DMS79 treated with DMSO at 0.1 percent for 48 hours (cell line): ENCODE measurements around the gene RNASEH2C.
"Not testable (repeated sequence)": the region's sequence is repeated elsewhere in the genome, so short reads cannot be mapped to it uniquely, and the experiment has no call there.

ENCODE experiments used
- DNase-seq: peaks from one replicate; lab custom pipeline; 2025; lab: John Stamatoyannopoulos, UW

The RNASEH2C gene

GRCh38 chr11:65716774-65717405, 3.7 kb downstream of the RNASEH2C start:
- no peak for DNase-seq

DNA sequence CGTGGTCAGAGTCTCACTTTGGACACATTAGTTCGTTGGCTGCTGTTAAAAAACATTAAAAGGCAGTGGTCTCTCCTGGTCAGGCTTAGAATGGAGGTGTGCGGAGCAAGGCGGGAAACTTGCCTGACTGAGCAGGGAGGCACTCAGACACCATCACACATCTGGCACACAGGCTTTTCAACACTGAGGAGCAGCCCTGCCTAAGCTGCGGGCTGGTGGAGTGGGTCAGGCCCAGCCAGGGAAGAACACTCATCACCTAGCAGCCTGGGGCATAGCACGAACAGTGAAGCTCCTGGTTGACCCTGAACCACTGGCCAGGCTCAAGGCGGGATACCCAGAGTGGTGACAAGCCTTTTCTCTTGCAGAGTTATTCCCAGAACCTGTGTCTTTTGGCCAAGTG, 4.3 kb downstream of the RNASEH2C start:
- DNase-seq, result no peak

DNA sequence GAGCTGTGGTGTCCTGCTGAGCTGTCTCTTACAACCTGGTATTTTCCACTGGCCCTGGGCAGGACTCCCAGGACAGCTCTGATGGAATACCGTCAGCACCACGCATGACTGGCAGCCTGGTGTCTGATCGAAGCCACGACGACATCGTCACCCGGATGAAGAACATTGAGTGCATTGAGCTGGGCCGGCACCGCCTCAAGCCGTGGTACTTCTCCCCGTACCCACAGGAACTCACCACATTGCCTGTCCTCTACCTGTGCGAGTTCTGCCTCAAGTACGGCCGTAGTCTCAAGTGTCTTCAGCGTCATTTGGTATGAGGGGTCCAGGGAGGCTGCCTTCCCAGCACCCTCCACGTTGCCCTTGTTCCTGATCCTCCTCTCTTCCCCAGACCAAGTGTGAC, 6.2 kb downstream of the RNASEH2C start:
- DNase-seq, result no peak

DNA sequence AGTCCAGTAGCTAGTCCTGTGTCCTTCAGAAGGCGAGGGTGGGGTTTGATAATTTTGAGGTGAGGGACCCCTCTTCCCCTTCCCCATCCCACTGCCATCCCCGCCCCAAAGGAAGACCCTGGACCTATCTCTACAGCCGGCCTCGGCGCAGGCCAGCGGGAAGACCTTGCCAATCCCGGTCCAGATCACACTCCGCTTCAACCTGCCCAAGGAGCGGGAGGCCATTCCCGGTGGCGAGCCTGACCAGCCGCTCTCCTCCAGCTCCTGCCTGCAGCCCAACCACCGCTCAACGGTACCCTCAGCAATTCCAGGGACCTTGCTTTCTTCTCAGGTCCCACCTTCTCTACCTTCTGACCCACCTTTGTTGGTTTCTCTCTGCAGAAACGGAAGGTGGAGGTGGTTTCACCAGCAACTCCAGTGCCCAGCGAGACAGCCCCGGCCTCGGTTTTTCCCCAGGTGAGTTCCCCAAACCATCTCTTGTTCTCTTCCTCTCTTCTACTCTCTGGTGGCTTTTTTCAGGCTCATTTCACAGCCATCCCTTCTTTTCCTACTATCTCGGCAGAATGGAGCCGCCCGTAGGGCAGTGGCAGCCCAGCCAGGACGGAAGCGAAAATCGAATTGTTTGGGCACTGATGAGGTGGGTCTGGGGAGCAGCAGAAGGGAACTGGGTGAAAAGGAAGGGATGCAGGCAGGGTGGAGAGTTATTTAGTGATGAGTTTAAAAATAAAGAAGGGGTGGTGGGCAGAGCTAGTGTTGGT, 7.2 kb downstream of the RNASEH2C start:
- DNase-seq, result no peak

DNA sequence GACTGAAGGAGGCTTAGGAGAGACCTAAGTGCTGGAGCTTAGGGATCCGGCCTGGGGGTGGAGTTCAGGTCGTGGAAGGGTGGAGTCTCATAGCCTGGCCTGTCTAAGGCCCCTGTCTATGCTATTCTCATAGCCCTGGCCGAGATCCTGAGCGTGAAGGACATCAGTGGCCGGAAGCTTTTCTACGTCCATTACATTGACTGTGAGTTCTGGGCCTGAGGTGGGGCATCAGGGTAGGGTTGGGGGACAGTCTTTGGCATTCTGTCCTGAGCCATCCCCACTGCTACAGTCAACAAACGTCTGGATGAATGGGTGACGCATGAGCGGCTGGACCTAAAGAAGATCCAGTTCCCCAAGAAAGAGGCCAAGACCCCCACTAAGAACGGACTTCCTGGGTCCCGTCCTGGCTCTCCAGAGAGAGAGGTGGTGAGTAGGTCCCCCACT, 7.9 kb downstream of the RNASEH2C start:
- no peak for DNase-seq

- peak; percentile 99 for DNase-seq
Observed at GRCh38 chr11:65711785-65712632, 8.6 kb downstream of the RNASEH2C start, which contains the start of gene KAT5. Gene KAT5, plus strand, starts transcription at chr11:65712252. Its CDS starts 16 bp downstream, at chr11:65712268.

DNA sequence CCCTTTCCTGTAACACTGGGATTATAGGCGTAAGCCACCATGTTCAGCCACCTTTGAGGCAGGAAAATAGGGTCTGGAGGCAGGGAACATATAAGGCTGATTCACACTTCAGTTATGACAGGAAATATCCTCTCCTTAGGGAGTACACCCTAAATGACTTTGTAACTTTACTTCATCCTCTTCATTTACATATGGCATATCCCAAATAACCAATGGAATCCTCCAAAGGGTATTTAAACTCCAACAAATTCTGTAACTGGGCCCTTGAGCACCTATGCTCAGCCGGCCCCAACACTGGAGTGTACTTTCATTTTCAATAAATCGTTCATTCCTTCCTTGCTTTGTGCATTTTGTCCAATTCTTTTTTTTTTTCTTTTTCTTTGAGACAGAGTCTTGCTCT, 10.2 kb downstream of the RNASEH2C start:
- DNase-seq, result no peak

DNA sequence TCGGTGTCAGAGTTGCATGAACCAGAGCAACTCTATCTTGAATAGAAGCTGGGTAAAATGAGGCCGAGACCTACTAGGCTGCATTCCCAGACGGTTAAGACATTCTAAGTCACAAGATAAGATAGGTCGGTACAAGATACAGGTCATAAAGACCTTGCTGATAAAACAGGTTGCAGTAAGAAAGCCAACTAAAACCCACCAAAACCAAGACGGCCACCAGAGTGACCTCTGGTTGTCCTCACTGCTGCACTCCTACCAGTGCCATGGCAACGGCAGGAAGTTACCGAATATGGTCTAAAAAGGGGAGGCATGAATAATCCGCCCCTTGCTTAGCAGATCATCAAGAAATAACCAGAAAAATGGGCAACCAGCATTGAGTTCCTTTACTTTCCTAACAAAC, 10.9 kb downstream of the RNASEH2C start:
- no peak for DNase-seq

DNA sequence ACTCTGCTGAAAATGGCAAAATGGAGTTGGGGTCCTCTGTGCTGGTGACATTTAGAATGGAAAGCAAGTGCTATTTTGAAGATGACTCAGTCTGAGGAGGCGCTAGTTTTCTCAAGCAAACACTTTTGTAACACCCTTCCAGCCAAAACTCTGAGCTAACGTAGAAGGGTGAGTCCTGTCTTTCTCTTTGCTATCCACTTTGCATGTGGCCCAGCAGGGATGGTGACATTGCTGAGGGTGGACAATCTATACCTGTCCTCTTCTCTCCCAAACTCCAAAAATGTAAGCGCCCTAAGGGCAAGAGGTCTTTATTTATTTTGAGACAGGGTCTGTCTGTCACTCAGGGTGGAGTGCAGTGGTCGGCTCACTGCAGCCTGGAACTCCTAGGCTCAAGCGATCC, 12.1 kb downstream of the RNASEH2C start:
- no peak for DNase-seq

GRCh38 chr11:65707002-65707401, 13.6 kb downstream of the RNASEH2C start:
- DNase-seq, result not testable (repeated sequence)

DNA sequence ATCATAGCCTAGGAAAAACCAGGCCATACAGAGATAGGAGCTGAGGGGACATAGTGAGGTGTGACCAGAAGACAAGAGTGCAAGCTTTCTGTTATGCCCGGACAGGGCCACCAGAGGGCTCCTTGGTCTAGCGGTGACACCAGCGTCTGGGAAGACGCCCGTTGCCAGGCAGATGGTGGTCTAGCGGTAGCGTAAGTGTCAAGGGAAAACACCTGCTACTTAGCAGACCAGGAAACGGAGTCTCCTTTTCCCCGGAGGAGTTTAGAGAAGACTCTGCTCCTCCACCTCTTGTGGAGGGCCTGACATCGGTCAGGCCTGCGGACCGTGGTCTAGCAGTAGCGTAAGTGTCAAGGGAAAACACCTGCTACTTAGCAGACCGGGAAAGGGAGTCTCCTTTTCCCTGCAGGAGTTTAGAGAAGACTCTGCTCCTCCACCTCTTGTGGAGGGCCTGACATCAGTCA, 14.3 kb downstream of the RNASEH2C start:
- peak; percentile 67 for DNase-seq

- DNase-seq, result no peak
Observed at GRCh38 chr11:65703846-65704245, 16.8 kb downstream of the RNASEH2C start.

GRCh38 chr11:65701686-65702085, 18.9 kb downstream of the RNASEH2C start:
- DNase-seq, result no peak

- no peak for DNase-seq
Observed at GRCh38 chr11:65700399-65700798, 20.2 kb downstream of the RNASEH2C start.

GRCh38 chr11:65699306-65699705, 21.3 kb downstream of the RNASEH2C start:
- no peak for DNase-seq

DNA sequence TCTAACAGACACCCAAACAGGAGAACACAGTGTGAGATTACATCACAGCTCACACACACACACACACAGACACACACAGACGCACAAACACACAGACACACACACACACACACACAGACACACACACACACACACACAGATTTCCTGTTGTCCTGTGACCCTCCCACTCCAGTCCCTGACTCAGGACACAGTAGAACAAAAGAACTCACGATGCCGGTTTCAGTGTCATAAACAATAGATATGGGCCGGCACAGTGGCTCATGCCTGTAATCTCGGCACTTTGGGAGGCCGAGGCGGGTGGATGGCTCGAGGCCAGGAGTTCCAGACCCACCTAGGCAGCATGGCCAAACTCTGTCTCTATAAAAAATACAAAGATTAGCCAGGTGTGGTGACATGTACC, 22.4 kb downstream of the RNASEH2C start:
- no peak for DNase-seq

- DNase-seq, result no peak
Observed at GRCh38 chr11:65696802-65697552, 23.6 kb downstream of the RNASEH2C start.

DNA sequence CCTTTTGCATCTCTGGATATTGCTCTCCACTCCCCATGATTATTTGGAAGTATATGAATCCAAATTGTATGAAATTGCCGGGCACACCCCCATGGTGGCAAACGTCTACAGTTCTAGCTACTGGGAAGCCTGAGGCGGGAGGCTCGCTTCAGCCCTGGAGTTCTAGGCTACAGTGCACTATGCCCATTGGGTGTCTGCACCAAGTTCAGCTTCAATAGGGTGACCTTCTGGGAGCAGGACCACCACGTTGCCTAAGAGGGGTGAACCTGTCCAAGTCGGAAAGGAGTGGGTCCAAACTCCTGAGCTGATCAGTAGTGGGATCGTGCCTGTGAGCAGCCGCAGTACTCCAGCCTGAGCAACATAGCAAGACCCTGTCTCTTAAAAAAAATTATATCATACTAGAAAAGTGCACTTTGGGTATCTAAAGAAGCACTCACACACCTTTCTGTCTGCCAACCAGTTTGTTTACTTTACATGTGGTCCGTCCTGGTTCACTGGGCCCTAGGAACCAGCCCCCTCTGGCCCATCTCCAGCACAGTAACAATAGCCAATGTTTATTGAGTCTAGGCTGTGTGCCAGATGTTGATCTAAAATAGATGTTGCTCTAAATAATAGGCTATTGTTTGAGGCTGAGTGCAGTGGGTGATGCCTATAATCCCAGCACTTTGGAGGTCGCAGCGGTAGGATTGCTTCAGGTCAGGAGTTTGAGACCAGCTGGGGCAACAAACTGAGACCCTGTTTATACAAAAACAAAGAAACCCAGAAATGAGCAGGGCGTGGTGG, 24.9 kb downstream of the RNASEH2C start:
- DNase-seq, result peak; percentile 97

DNA sequence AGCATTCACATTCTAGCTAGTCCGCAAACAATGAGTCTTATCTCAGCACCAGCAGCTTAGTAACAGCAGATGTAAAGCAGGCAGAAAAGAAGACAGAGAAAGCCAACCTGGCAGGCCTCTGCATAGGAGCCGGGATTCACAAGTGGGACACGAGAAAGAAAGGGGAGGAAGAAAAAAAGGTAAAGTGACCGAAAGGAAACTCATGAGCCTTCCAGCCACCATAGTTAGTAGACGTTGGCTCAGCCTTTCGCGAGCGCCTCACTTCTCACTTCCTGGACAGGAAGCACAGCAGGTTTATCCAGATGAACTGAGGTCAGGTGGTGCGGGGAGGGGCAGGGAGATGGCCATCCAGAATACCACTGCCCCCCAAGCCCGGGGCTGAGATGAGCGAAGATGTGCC, 28.2 kb downstream of the RNASEH2C start:
- DNase-seq, result no peak

DNA sequence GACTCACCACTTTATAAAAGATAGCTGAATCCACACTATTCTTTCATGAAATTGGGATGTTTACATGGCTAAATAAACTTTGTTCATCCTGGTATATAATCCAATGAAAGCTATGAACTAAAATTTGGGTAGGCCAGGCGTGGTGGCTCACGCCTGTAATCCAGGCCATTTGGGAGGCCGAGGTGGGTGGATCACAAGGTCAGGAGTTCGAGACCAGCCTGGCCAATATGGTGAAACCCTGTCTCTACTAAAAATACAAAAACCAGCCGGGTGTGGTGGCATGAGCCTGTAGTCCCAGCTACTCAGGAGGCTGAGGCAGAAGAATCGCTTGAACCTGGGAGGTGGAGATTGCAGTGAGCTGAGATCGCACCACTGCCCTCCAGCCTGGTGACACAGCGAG, 28.8 kb downstream of the RNASEH2C start:
- not testable (repeated sequence) for DNase-seq

GRCh38 chr11:65685981-65686380, 34.6 kb downstream of the RNASEH2C start:
- no peak for DNase-seq
